IPS DF 6.9 (cell line): ENCODE results near the gene ALX3.

ENCODE experiments used
- DNase-seq: peaks from one replicate; pipeline ENCODE4 v3.0.0-alpha.2; 2013; ENCODE audit warnings: low read depth, low spot score
- H3K27ac ChIP-seq: one replicate; pipeline ENCODE4 v1.5.1; 2013; ENCODE audit warnings: low read length, control low read depth
- H3K27me3 ChIP-seq: 2 replicates; pipeline ENCODE4 v1.6.1; 2013; ENCODE audit warnings: mild to moderate bottlenecking, low read length; ENCODE audit not compliant: control insufficient read depth, insufficient read depth
- H3K36me3 ChIP-seq: 2 replicates; pipeline ENCODE4 v1.6.1; 2013; ENCODE audit warnings: low read length; ENCODE audit not compliant: control insufficient read depth, insufficient read depth
- H3K4me1 ChIP-seq: 2 replicates; pipeline ENCODE4 v1.6.1; 2013; ENCODE audit warnings: low read length; ENCODE audit not compliant: control insufficient read depth, insufficient read depth
- H3K4me3 ChIP-seq: 2 replicates; pipeline ENCODE4 v1.5.1; 2013; ENCODE audit warnings: mild to moderate bottlenecking, low read length
- H3K9me3 ChIP-seq: 2 replicates; pipeline ENCODE4 v1.6.1; 2013; ENCODE audit warnings: low read length, inconsistent platforms; ENCODE audit not compliant: control insufficient read depth, insufficient read depth
- WGBS: extraction: QIAGEN DNeasy Blood & Tissue Kit; methylation state at CpG from one replicate; pipeline ENCODE4 v1.1.7; 2013; ENCODE audit warnings: mixed read lengths, missing lambda C conversion rate; ENCODE audit not compliant: insufficient read length, insufficient coverage; 5-methylcytosine and 5-hydroxymethylcytosine counted together

The ALX3 gene

GRCh38 chr1:110065841-110066240 lies 4.6 kb downstream of the ALX3 start:
- H3K27me3 ChIP-seq = peaks cover 49% of the 10 kb centered on the region
- DNase-seq = no peak
- no CpG with 5 or more reads among the region's 5 CpGs for WGBS

DNA sequence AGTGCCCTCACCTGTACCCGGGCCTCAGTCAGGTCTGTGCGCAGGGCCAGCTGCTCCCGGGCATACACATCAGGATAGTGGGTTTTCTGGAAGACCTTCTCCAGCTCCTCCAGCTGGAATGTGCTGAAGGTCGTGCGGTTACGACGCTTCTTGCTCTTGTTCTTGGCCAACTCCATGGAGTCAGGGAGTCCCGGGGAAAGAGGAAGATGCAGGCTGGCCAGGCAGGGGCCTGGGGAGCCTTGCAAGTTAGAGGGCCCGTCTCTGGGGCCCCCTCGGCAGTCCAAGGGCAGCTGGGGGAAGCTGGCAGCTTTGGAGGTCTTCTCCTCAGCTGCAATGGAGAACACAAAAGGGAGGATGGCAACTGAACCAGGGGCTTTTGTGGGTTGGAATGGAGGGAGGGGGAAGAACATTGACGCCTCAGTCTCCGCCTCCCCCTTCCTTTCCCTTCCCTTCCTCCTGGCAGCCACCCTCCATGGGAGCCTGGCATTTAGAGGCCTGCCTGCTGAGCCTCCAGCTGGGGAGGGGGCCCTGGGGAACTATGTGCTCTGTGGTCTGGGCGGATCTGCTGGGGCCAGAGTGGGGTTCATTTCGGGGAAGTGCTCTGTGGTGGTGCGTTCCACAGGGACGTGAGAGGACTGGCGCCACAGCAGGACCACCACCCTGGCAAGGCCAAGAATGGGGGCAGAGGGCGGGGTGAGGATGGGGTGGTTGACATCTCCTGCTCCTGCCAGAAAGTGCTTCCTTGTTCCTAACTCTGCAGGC lies 5.7 kb downstream of the ALX3 start:
- WGBS = no CpG with 5 or more reads among the region's 18 CpGs
- no peak overlapping the region for H3K4me3 ChIP-seq
- no peaks in the 10 kb centered on the region for H3K9me3 ChIP-seq
- no peak overlapping the region for H3K27ac ChIP-seq
- DNase-seq = no peak
- no peaks in the 10 kb centered on the region for H3K36me3 ChIP-seq
- peaks cover 4% of the 10 kb centered on the region for H3K4me1 ChIP-seq
- H3K27me3 ChIP-seq = peaks cover 40% of the 10 kb centered on the region

More at GRCh38 chr1:110065841-110066240, 4.6 kb downstream of the ALX3 start:
- H3K27ac ChIP-seq = no peak overlapping the region
- no peaks in the 10 kb centered on the region for H3K36me3 ChIP-seq
- no peaks in the 10 kb centered on the region for H3K9me3 ChIP-seq
- no peak overlapping the region for H3K4me3 ChIP-seq
- H3K4me1 ChIP-seq = peaks cover 5% of the 10 kb centered on the region

- H3K4me3 ChIP-seq = no peak overlapping the region
- no peaks in the 10 kb centered on the region for H3K9me3 ChIP-seq
- DNase-seq = no peak
- no peak overlapping the region for H3K27ac ChIP-seq
- H3K4me1 ChIP-seq = no peaks in the 10 kb centered on the region; the same call in 1 of the 2 replicates
- peaks cover 30% of the 10 kb centered on the region for H3K27me3 ChIP-seq
- no CpG with 5 or more reads among the region's 4 CpGs for WGBS
- H3K36me3 ChIP-seq = no peaks in the 10 kb centered on the region; the same call in 1 of the 2 replicates
Observed at GRCh38 chr1:110063781-110064180, 6.7 kb downstream of the ALX3 start.

GRCh38 chr1:110062612-110063011 lies 7.9 kb downstream of the ALX3 start:
- H3K27ac ChIP-seq = no peak overlapping the region
- DNase-seq = no peak
- H3K27me3 ChIP-seq = peaks cover 18% of the 10 kb centered on the region
- no peak overlapping the region for H3K4me3 ChIP-seq
- no peaks in the 10 kb centered on the region for H3K9me3 ChIP-seq
- WGBS = no CpG with 5 or more reads among the region's 2 CpGs
- H3K36me3 ChIP-seq = peaks cover under 1% of the 10 kb centered on the region; the same call in 1 of the 2 replicates
- no peaks in the 10 kb centered on the region; the same call in 1 of the 2 replicates for H3K4me1 ChIP-seq

DNA sequence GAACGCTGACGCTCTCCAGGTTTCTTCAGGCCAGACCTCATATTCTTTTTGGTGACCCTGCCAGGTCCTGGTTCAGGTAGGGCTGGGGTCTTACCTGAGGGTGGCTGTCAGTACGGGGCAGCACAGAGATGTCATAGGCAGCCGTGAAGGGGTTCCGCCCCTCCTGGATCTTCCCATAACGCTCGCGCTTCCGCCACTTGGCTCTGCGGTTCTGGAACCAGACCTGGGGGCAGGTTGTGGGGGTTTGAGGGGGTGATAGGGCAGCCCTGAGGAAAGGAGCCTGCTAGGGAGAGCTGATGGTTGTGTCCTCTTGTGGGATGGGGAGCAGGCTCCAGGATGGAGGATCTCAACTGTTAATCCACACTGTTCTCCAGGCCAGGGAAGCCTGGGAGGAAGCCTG lies 9.1 kb downstream of the ALX3 start:
- Histone ChIP-seq H3K9me3 (no peaks in the 10 kb centered on the region), H3K36me3 (peaks cover 6% of the 10 kb centered on the region; the same call in 1 of the 2 replicates), H3K4me3 (no peak overlapping the region), H3K4me1 (no peaks in the 10 kb centered on the region), H3K27me3 (peaks cover 6% of the 10 kb centered on the region; the same call in 1 of the 2 replicates), H3K27ac (no peak overlapping the region)
- no CpG with 5 or more reads among the region's 10 CpGs for WGBS
- DNase-seq = no peak

- WGBS = no CpG with 5 or more reads among the region's 7 CpGs
- Histone ChIP-seq H3K36me3 (peaks cover 7% of the 10 kb centered on the region; the same call in 1 of the 2 replicates), H3K27ac (no peak overlapping the region)
Observed at GRCh38 chr1:110060662-110061060, 9.8 kb downstream of the ALX3 start.

DNA sequence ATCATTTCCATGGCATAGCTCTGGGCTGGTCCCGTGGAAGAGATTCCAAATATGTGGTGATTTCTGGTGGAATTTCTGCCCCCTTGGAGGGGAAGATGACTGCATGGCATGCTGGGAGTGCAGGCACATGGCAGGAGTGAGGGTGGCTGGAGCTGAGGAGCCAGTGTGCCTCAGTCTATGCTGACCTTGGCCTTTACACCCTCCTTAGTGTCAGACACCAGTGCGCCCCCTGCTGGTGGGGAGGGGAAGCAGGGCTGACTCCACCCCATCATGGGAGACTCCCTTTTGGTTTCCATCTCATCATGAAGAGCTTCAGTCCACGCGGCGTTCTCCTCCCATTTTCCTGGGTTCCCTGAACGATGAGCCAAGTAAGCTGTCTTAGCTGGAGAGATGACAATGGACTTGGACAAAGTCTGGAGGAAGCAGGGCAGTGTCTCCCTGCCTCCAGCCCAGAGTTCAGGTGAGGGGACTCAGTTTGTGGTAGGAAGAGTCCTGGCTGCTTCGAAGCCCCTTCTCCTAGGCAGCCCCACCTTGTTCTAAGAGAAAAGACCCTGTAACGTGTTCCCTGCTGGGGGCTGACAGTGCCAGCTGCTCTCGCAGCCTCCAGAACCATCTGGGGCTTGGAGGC lies 10.3 kb downstream of the ALX3 start:
- no peak overlapping the region for H3K27ac ChIP-seq
- no peaks in the 10 kb centered on the region for H3K4me1 ChIP-seq
- DNase-seq = no peak
- H3K9me3 ChIP-seq = no peaks in the 10 kb centered on the region
- H3K36me3 ChIP-seq = peaks cover 12% of the 10 kb centered on the region; the same call in 1 of the 2 replicates
- WGBS = no CpG with 5 or more reads among the region's 9 CpGs
- no peak overlapping the region for H3K4me3 ChIP-seq
- 0 out of 2 replicates have a peak, but pooled peaks cover under 1% of the 10 kb centered on the region for H3K27me3 ChIP-seq

More at GRCh38 chr1:110060662-110061060, 9.8 kb downstream of the ALX3 start:
- no peak for DNase-seq
- Histone ChIP-seq H3K4me3 (no peak overlapping the region), H3K27me3 (peaks cover 2% of the 10 kb centered on the region; the same call in 1 of the 2 replicates), H3K9me3 (no peaks in the 10 kb centered on the region), H3K4me1 (no peaks in the 10 kb centered on the region)

DNA sequence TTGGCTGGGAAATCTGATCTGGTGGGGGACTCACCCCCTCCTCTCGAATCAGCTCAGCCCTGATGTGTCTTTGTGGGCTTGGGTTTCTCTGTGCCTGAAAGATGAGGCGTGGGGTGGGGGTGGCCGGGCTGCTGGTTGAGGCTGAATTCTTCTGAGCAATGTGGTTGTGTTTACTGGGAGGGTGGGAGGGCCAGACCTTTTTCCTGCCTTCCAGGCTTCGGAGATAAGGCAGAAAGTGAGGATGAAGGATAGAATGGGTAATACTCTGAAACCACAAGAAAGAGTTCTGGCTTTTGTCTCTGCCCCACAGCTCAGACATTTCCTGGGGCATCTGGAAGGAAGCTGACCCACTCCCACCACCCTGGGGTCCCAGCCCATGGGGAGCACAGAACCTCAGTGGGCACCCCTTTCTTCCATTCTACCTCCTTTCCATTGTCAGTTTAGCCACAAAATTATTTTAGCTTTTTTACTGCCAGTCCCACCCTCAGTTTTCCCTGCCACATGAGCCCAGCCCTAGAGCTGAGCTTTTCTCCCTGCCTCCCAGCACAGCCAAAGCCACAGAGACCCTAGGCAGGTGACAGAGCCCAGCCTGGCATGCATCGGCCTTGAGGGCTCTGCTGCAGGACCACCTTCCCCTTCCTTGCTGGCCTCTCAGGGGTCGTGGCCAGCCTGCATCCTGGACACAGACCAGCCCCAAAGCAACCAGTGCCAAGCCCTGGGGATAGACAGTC lies 11.2 kb downstream of the ALX3 start:
- Histone ChIP-seq H3K27me3 (no peaks in the 10 kb centered on the region), H3K4me1 (no peaks in the 10 kb centered on the region), H3K9me3 (no peaks in the 10 kb centered on the region), H3K4me3 (no peak overlapping the region), H3K27ac (no peak overlapping the region), H3K36me3 (peaks cover 18% of the 10 kb centered on the region; the same call in 1 of the 2 replicates)
- WGBS = no CpG with 5 or more reads among the region's 6 CpGs
- no peak for DNase-seq

DNA sequence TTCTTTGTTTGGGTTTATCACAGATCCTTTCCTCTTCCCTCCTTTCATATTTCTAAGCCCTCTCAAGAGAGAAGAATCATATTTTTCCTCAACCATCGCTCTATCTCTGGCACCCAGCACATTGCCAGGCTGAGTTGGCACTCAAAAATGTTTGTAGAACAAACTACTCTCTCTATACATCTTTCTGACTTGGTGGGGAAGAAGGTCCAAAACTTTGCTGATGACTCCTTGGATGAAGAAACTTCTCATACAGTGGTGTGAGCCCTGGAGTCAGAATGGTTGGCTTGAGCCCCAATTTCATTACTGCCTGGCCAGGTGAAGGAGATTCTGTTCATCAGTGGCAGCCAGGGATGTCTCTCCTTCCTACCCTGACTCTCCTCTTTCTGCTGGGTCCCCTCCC lies 11.9 kb downstream of the ALX3 start:
- Histone ChIP-seq H3K27me3 (no peaks in the 10 kb centered on the region), H3K4me3 (no peak overlapping the region), H3K36me3 (peaks cover 22% of the 10 kb centered on the region; the same call in 1 of the 2 replicates), H3K4me1 (no peaks in the 10 kb centered on the region), H3K27ac (no peak overlapping the region), H3K9me3 (no peaks in the 10 kb centered on the region)
- no peak for DNase-seq
- WGBS = no CpG with 5 or more reads among the region's 1 CpG

GRCh38 chr1:110057963-110058518 lies 12.4 kb downstream of the ALX3 start:
- DNase-seq = no peak
- no peaks in the 10 kb centered on the region for H3K4me1 ChIP-seq
- no peaks in the 10 kb centered on the region for H3K9me3 ChIP-seq
- no CpG with 5 or more reads among the region's 7 CpGs for WGBS
- peaks cover 27% of the 10 kb centered on the region; the same call in 1 of the 2 replicates for H3K36me3 ChIP-seq
- no peaks in the 10 kb centered on the region for H3K27me3 ChIP-seq
- H3K4me3 ChIP-seq = no peak overlapping the region
- no peak overlapping the region for H3K27ac ChIP-seq
